ENCODE measurements around the gene ZBTB9. TPM values are rescaled to one million over a fixed set of nuclear protein-coding genes. Genes with fewer than 3 reads are reported as not detected.

ZBTB9 gene
- total RNA-seq, 4 donors from 2014 or later: 4.1 to 5.9 (median 4.6) TPM

GRCh38 chr6:33430991-33431879, 23.1 kb upstream of the ZBTB9 start:
- peaks cover 17 to 23% of the 10 kb centered on the region in 2 donors for H3K4me1 ChIP-seq
- TF ChIP-seq POLR2A (IDR thresholded peaks at IDR 0.05): no peak
- TF ChIP-seq, protein P1, sequence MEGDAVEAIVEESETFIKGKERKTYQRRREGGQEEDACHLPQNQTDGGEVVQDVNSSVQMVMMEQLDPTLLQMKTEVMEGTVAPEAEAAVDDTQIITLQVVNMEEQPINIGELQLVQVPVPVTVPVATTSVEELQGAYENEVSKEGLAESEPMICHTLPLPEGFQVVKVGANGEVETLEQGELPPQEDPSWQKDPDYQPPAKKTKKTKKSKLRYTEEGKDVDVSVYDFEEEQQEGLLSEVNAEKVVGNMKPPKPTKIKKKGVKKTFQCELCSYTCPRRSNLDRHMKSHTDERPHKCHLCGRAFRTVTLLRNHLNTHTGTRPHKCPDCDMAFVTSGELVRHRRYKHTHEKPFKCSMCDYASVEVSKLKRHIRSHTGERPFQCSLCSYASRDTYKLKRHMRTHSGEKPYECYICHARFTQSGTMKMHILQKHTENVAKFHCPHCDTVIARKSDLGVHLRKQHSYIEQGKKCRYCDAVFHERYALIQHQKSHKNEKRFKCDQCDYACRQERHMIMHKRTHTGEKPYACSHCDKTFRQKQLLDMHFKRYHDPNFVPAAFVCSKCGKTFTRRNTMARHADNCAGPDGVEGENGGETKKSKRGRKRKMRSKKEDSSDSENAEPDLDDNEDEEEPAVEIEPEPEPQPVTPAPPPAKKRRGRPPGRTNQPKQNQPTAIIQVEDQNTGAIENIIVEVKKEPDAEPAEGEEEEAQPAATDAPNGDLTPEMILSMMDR (IDR thresholded peaks at IDR 0.05): no peak

DNA sequence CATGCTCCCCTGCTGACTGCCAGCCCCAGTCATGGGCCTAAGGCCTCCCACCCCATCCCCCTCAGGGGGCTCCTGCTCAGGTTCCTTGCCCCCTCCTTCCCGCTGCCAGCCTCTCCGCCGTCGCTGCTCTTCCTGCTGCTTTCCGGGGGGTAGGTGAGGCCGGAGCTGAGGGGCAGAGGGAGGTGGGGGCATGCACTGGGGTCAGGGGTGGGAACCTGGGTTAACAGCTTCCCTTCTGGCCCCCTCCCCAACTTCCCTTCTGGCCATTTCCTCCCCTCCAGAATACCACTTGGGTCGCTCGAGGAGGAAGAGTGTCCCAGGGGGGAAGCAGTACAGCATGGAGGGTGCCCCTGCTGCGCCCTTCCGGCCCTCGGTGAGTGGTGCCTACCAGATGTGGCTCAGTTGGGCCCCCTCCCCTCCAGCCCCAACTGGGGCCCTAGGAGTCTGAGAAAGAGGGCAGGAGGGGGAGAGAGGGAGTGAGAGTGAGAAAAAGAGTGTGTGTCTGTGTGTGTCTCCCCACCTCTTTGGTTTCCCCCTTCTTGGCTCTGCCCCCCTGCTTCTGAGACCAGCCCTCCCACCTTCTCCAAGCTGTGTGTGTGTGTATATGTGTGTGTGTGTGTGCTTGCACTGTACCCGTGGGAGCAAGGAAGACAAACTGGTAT, 22.4 kb upstream of the ZBTB9 start:
- DNase-seq: no peak
- intact Hi-C loops (cut with DNase I): no loop called here
- Histone ChIP-seq H3K4me1 (peaks cover 12 to 16% of the 10 kb centered on the region in 2 donors), H3K4me3 (replicated peaks in 1 of 3) (no peak overlapping the region), H3K36me3 (peaks cover 9 to 11% of the 10 kb centered on the region in 2 donors), H3K27ac (no peak overlapping the region), H3K27me3 (no peaks in the 10 kb centered on the region), H3K9me3 (no peaks in the 10 kb centered on the region)
- WGBS, 2 donors: 60 to 66% methylated on average over 10 of the region's 12 CpGs
- TF ChIP-seq, protein P1 (IDR thresholded peaks at IDR 0.05): no peak
- TF ChIP-seq POLR2A (IDR thresholded peaks at IDR 0.05): no peak

More at GRCh38 chr6:33430991-33431879, 23.1 kb upstream of the ZBTB9 start:
- H3K4me3 ChIP-seq (replicated peaks in 1 of 3): no peak overlapping the region
- no peaks in the 10 kb centered on the region for H3K9me3 ChIP-seq
- intact Hi-C loops (cut with DNase I): no loop called here
- DNase-seq: peak; percentile 31 to 37
- H3K27ac ChIP-seq: no peak overlapping the region
- no peaks in the 10 kb centered on the region for H3K27me3 ChIP-seq
- H3K36me3 ChIP-seq: peaks cover 6 to 7% of the 10 kb centered on the region in 2 donors
- 14 to 15% methylated on average over 12 of the region's 12 CpGs for WGBS, 2 donors

DNA sequence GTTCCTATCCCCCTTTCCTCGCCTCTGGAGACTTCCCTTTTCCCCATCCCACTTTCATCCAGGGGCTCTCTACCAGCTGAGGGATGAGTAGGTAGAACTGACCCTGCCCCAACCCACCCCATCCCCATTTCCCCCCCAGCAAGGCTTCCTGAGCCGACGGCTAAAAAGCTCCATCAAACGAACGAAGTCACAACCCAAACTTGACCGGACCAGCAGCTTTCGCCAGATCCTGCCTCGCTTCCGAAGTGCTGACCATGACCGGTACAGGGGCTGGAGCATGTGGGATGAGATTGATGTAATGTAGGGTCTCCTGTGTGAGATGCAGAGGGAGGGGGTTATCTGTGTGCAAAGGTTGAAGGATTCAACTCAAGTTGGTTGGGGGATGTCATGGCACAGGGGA, 21.8 kb upstream of the ZBTB9 start:
- no peak overlapping the region for H3K27ac ChIP-seq
- no peak overlapping the region for H3K4me3 ChIP-seq (replicated peaks in 1 of 3)
- H3K36me3 ChIP-seq: peaks cover 14 to 15% of the 10 kb centered on the region in 2 donors
- no peak for TF ChIP-seq POLR2A (IDR thresholded peaks at IDR 0.05)
- TF ChIP-seq, protein P1 (IDR thresholded peaks at IDR 0.05): no peak
- WGBS, 2 donors: 85 to 88% methylated on average over 10 of the region's 10 CpGs
- intact Hi-C loops (cut with DNase I): no loop called here
- DNase-seq: no peak
- H3K9me3 ChIP-seq: no peaks in the 10 kb centered on the region
- H3K4me1 ChIP-seq: peaks cover 6 to 11% of the 10 kb centered on the region in 2 donors
- H3K27me3 ChIP-seq: no peaks in the 10 kb centered on the region

DNA sequence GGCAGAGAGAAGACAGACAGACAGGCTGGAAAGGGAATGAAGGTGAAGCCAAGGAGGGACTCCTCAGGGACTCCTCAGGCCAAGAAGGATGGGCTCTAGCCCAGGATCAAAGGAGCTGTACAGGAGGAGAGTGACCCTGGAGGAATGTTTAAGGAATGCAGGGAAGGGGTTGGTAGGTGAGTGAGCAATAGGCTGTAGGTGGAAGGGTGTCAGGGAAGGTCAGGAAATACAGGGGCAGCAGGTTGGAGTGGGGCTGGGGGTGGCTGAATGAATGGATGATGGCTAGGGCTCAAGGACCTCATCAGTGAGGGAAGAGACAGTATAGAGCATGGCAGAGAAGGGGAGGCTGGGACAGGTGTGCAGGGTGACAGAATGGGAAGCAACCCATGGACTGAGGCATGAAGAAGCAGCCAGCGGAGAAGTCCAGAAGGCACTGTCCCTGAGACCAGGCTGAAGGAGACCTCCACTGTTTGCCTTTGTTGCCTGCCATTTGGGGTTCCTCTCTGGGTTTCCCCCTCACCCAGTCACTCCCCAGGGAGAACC, 21.3 kb upstream of the ZBTB9 start:
- DNase-seq: no peak
- TF ChIP-seq POLR2A (IDR thresholded peaks at IDR 0.05): no peak
- TF ChIP-seq, protein P1 (IDR thresholded peaks at IDR 0.05): no peak
- Histone ChIP-seq H3K27me3 (no peaks in the 10 kb centered on the region), H3K27ac (no peak overlapping the region), H3K9me3 (no peaks in the 10 kb centered on the region), H3K4me3 (replicated peaks in 1 of 3) (no peak overlapping the region), H3K36me3 (peaks cover 20% of the 10 kb centered on the region in 2 donors), H3K4me1 (peaks cover 6 to 11% of the 10 kb centered on the region in 2 donors)
- intact Hi-C loops (cut with DNase I): no loop called here
- 100% methylated on average over 1 of the region's 1 CpG for WGBS, 2 donors

Data from thyroid gland (tissue), 4 donors.